Upper lobe of right lung (tissue), 1 donor: ENCODE results near the gene B3GAT1. TPM values are rescaled to one million over a fixed set of nuclear protein-coding genes. Genes with fewer than 3 reads are reported as not detected.

Source experiments
- ATAC-seq: fragments of 200-7000 bp; cut with Tn5 transposase; one replicate; pipeline ENCODE4 v1.9.1; 2020; ENCODE audit warnings: mild to moderate bottlenecking, moderate library complexity
- DNase-seq: peaks from one replicate; pipeline ENCODE4 v3.0.0-alpha.2; 2020
- H3K27ac ChIP-seq: fragments of 200-600 bp; one replicate; pipeline ENCODE4 v1.8.0; 2022
- H3K27me3 ChIP-seq: fragments of 200-600 bp; one replicate; pipeline ENCODE4 v1.8.0; 2022; ENCODE audit warnings: mild to moderate bottlenecking
- H3K36me3 ChIP-seq: fragments of 200-600 bp; one replicate; pipeline ENCODE4 v1.8.0; 2022
- H3K4me1 ChIP-seq: fragments of 200-600 bp; one replicate; pipeline ENCODE4 v1.8.0; 2022
- H3K4me3 ChIP-seq: fragments of 200-600 bp; one replicate; pipeline ENCODE4 v1.8.0; 2022; ENCODE audit warnings: mild to moderate bottlenecking
- H3K9me3 ChIP-seq: fragments of 200-600 bp; one replicate; pipeline ENCODE4 v1.8.0; 2022
- intact Hi-C: fragments of 100-400 bp; cut with DNase I; formaldehyde crosslinking; loops from one replicate; pipeline ENCODE4 v1.11.0; 2022
- total RNA-seq: library from RNA; stranded (reverse); fragmentation: NEBNext Ultra II Directional; extraction: Animal tissue kit (Norgen Biotek cat#: 25700); gene quantifications from one replicate; pipeline ENCODE4 v1.2.1, GENCODE V29; 2021
- TF ChIP-seq, protein P1 (sequence below): fragments of 200-600 bp; IDR thresholded peaks from one replicate; pipeline ENCODE4 v1.8.0; 2022; ENCODE audit warnings: antibody characterized with exemption
- donor health status: DM: no; HTN: yes; CAD: no; lungs with severe emphysema.

B3GAT1 gene
- total RNA-seq, 1 donor from 2014 or later, result 1.2 TPM

GRCh38 chr11:134341805-134342571, 70.1 kb downstream of the B3GAT1 start:
- TF ChIP-seq, protein P1, sequence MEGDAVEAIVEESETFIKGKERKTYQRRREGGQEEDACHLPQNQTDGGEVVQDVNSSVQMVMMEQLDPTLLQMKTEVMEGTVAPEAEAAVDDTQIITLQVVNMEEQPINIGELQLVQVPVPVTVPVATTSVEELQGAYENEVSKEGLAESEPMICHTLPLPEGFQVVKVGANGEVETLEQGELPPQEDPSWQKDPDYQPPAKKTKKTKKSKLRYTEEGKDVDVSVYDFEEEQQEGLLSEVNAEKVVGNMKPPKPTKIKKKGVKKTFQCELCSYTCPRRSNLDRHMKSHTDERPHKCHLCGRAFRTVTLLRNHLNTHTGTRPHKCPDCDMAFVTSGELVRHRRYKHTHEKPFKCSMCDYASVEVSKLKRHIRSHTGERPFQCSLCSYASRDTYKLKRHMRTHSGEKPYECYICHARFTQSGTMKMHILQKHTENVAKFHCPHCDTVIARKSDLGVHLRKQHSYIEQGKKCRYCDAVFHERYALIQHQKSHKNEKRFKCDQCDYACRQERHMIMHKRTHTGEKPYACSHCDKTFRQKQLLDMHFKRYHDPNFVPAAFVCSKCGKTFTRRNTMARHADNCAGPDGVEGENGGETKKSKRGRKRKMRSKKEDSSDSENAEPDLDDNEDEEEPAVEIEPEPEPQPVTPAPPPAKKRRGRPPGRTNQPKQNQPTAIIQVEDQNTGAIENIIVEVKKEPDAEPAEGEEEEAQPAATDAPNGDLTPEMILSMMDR, result no peak
- no peaks in the 10 kb centered on the region for H3K36me3 ChIP-seq
- no peak for ATAC-seq
- no peak for DNase-seq
- H3K9me3 ChIP-seq, result no peaks in the 10 kb centered on the region
- no peak overlapping the region for H3K4me3 ChIP-seq
- H3K27me3 ChIP-seq, result no peaks in the 10 kb centered on the region
- intact Hi-C loops, result no loop called here
- H3K4me1 ChIP-seq, result no peaks in the 10 kb centered on the region
- no peak overlapping the region for H3K27ac ChIP-seq

DNA sequence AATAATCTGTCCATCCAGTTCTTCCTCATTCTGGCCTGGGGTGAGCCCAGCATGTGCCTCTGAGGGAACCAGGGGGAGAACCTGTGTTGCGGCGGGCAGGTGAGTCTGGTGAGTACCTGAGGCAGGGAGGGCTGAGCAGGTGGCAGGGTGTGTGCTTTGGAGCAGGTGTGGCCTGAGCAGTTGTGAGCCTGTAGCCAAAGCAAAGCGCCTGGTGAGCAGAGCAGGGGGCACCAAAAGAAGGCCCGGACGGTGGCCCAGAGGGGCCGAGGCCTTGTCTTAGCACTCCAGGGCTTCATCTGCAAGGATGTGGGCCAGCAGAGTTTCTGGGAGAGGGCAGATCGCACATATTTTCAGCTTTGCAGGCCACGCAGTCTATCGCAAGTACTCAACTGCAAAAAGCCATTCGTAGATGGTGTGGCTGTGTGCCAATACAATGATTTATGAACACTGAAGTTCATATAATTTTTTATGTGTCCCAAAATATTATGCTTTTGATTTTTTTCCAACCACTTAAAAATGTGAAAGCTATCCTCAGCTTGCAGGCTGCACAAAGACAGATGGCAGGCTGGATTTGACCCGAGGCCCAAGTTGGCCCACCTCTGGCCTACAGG, 71.6 kb downstream of the B3GAT1 start:
- TF ChIP-seq, protein P1, result no peak
- Histone ChIP-seq H3K4me3 (no peak overlapping the region), H3K27ac (no peak overlapping the region), H3K4me1 (no peaks in the 10 kb centered on the region), H3K36me3 (no peaks in the 10 kb centered on the region), H3K27me3 (no peaks in the 10 kb centered on the region), H3K9me3 (no peaks in the 10 kb centered on the region)
- ATAC-seq (no peak), DNase-seq (no peak)
- intact Hi-C loops, result no loop called here

DNA sequence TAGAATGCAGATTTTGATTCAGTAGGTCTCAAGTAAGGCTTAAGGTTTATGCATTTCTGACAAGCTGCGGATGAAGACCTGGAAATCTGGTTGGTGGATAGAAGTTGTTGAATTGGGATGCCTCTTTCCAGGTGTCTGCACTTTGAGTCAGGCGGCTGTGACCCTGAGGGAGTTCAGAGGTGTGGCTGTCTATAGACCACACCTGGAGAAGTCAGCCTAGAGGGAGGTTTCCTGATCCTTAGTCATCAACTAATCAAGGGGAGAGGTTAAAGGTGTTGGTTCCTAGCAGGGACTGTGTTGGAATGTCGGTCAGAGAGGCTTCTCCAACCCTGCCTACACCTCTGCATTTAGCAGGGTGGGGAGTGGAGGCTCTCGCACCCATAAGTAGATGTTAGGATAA, 72.3 kb downstream of the B3GAT1 start:
- TF ChIP-seq, protein P1, result no peak
- no peak overlapping the region for H3K4me3 ChIP-seq
- H3K4me1 ChIP-seq, result no peaks in the 10 kb centered on the region
- no peaks in the 10 kb centered on the region for H3K27me3 ChIP-seq
- no peak overlapping the region for H3K27ac ChIP-seq
- DNase-seq (no peak), ATAC-seq (no peak)
- intact Hi-C loops, result no loop called here
- no peaks in the 10 kb centered on the region for H3K36me3 ChIP-seq
- no peaks in the 10 kb centered on the region for H3K9me3 ChIP-seq

DNA sequence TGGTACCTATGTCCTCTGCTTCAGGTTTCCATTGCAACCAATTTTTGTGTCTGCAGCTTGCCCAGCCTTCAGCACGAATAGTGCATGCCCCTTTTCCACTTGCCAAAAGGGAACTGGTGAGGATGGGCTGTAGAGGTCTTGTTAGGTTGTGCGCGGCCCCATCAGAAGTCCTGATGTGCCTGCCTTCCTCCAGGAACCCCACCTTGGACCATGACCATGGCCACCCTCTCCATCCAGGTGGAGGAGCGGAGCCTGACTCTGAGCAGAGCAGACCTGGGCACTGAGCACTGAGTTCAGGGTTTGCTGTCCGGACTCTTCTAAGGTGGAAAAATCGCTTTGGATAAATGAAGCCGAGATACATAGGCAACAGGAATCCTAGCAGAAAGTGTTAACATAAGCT, 73.4 kb downstream of the B3GAT1 start:
- no peak for DNase-seq
- Histone ChIP-seq H3K9me3 (no peaks in the 10 kb centered on the region), H3K27me3 (no peaks in the 10 kb centered on the region), H3K36me3 (no peaks in the 10 kb centered on the region), H3K4me3 (no peak overlapping the region), H3K27ac (no peak overlapping the region), H3K4me1 (no peaks in the 10 kb centered on the region)
- ATAC-seq, result no peak
- TF ChIP-seq, protein P1, result no peak
- intact Hi-C loops, result no loop called here

GRCh38 chr11:134338068-134338467, 74.0 kb downstream of the B3GAT1 start:
- Histone ChIP-seq H3K27me3 (no peaks in the 10 kb centered on the region), H3K36me3 (no peaks in the 10 kb centered on the region), H3K9me3 (no peaks in the 10 kb centered on the region), H3K4me1 (no peaks in the 10 kb centered on the region), H3K27ac (no peak overlapping the region), H3K4me3 (no peak overlapping the region)
- ATAC-seq, result no peak
- TF ChIP-seq, protein P1, result no peak
- no peak for DNase-seq
- intact Hi-C loops, result no loop called here
